GM18498 (cell line): ENCODE measurements around the gene RRP8.

Experiments
- ATAC-seq: cut with Tn5 transposase; IDR thresholded peaks from one replicate; pipeline ENCODE4 v1.9.1; 2021; ENCODE audit warnings: mild to moderate bottlenecking, moderate library complexity; ENCODE audit not compliant: unreplicated experiment

The RRP8 gene

DNA sequence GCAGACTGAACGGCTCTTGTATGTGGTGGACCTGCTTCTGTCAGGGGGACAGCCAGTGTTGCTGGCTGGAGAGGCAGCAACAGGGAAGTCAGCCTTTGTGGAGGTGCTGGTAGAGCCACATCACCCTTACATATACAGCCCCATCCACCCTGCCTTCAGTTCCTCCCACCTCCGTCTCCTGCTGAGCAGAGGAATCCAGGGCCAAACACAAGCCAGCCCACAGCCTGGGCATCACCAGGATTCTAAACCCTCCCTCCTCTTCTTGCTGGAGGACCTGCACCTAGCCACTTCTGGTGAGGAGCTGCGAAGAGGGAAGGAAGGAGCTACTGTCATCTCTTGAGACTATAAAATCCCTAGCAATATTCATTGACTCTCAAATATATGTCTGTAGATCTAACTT is 54.8 kb downstream of the RRP8 start:
- no peak for ATAC-seq

DNA sequence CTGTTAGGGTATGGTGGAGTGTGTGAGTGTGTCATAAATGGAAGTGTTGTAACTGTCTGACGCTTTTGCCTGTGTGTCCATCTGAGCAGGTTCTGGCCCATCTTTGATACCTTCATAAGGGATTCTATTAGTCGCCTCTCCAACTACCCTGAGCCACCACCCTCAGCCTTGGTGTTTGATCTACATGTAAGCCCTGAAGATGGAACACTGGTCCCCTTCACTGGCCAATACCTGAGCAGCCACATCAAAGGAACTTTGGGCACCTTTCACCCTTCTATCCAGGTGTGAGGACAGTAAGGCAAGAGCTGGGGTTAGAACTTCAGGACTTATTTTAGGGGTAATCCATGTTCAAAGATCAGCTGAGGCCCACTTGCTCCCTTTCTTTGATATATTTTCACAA is 55.3 kb downstream of the RRP8 start:
- no peak for ATAC-seq

DNA sequence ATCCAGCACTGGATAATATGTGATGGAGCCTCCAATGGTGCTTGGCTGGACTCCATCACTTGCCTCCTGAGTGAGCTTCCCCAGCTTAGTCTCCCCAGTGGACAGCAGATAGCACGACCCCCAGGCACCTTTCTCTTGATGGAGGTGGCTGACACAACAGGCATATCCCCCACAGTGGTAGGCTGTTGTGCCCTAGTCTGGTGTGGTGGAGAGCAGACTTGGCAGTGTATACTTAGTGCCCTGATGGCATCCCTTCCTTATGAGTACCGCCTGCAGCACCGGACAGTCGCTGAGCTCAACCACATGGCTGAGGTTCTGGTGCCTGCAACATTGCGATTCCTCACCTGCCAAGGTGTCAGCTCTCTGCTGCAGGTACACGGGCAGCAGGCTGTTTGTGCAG is 56.2 kb downstream of the RRP8 start:
- no peak for ATAC-seq

DNA sequence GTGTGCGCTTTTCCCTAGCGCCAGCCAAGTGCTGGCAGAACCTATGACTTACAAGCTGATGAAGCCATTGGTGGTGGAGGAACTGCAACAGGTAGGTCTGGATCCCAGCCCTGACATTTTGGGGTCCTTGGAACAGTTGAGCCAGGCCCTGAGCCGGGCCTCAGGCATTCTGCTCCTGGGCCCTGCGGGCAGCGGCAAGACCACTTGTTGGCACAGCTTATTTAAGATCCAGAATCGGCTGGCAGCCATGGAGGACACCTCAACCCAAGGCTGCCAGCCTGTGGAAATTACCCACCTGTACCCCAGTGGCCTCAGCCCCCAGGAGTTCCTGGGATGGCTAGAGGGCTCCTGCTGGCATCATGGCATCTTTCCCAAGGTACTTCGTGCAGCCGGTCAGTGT is 56.7 kb downstream of the RRP8 start:
- no peak for ATAC-seq

DNA sequence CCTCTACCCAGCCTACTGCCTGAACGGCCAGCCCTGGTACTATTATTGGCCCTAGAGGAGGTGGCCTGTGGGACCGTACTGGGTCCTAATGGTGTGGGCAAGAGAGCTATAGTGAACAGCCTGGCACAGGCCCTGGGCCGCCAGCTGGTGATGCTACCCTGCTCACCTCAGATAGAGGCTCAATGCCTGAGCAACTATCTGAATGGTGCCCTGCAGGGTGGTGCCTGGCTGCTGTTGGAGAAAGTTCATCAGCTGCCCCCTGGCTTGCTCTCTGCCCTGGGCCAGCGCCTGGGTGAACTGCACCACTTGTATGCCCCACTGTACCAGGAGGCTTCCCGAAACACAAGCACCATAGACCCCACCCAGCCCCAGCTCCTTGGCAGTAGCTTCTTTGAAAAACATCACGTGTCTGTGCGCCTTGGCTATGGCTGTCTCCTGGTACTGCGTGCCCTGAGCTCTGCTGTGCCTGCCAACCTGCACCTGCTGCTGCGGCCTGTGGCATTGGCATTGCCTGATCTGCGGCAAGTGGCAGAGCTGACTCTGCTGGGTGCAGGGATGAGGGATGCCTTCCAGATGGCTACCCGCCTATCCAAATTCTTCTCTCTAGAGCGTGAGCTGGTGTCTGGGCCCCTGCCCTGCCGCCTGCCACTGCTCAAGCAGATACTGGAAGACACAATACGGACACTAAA is 57.4 kb downstream of the RRP8 start:
- no peak for ATAC-seq
